Measurements from ENCODE around the gene SCAP.

SCAP gene

DNA sequence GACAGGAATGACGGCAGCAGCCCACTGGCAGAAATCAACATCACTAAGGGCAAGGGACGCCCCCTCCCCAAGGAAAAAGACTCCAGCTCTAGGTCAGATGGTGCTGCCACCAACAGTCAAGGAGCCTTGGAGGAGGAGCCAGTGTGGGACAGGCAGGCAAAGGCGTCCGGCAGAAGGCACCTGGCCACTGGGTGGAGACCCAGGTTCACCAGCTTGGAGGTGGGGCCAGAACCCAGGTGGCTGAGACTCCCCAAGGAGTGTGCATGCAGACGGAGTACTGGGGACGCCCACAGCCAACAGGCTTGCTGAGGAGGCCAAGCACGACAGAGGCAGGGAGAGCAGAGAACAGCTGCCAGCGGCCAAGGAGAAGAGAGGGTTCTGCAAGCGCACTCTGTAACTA, 59.7 kb downstream of the SCAP start:
- DNase-seq (ENCODE audit: low read depth in 1 of 2, low spot score in 1 of 2), result no peak

DNA sequence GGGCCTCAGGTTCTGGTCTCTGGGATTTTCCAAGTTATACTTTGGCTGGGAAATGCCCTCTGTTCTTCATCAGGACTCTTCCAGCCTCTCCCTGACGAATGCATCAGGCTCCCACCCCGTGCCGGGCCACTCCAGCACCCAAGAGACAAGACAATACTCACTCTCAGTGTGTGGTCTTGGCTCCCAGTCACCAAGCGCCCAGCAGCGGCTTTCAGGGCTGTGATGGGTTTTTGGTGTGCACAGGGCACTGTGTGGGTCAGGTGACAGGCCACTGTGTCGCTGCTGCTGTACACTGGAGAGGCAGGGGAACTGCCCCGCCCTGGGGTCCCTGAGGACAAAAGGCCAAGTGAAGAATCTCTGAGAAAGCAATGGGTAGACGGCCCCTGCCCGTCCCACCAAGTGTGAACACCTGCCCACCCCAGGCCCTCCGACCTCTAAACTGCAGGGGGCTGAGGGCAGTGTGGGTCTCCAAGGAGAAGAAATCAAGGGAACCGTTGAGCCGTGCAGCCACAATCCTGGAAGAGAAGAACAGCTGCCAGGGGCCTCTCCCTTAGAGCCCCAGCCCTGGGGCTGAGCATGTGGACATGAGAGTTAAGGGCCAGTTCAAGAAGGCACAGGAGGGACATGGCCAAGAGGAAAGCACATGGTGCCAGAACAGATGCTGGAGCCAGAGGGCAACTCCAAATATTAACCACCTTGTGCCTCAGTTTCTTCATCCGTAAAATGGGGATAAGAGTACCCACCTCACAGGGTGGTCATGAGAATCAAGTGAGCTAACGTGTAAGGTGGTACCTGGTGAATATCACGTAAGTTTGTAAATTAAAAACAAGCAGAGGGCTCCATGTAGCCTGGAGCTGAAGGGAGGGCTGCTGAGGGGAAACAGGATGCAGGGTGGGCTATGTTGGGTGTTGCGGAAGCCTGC, 60.8 kb downstream of the SCAP start:
- DNase-seq (ENCODE audit: low read depth in 1 of 2, low spot score in 1 of 2), result no peak

DNA sequence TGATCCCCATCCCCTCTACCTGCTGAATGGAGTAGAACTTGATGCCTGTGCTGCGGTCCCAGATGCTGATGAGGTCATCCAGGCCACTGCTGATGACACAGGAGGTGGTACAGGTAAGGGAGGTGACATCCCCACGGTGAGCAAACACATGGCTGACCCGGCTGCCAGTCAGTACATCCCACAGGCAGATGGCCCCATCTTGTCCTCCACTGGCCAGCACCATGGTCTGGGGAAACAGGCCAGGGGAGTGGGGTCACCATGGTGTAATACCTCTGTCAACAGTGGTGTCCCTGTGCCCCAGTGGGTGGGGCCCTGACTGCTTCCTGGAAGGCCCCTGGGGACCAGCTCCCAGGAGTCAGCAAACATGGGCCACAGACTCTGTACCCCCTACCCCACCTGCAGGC, 61.6 kb downstream of the SCAP start:
- no peak for DNase-seq (ENCODE audit: low read depth in 1 of 2, low spot score in 1 of 2)

DNA sequence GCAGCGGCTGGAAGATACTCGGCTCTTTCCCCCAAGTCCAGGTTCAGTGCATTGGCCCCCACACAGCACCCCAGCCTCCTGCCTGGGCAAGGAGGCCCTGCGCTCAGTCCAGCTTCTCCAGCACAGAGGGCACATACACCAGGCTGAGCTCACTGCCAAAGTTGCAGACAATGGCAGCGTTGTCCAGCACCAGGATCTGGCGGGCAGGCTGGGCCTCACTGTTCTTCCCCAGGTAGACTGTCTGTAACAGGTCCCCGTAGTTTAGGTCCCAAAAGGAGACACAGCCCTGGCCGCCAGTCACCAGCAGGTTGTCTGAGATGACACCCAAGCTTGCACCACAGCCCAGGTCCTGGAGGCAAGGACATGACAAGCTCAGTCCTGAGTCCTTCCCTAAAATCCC, 62.0 kb downstream of the SCAP start:
- DNase-seq (ENCODE audit: low read depth in 1 of 2, low spot score in 1 of 2), result no peak

DNA sequence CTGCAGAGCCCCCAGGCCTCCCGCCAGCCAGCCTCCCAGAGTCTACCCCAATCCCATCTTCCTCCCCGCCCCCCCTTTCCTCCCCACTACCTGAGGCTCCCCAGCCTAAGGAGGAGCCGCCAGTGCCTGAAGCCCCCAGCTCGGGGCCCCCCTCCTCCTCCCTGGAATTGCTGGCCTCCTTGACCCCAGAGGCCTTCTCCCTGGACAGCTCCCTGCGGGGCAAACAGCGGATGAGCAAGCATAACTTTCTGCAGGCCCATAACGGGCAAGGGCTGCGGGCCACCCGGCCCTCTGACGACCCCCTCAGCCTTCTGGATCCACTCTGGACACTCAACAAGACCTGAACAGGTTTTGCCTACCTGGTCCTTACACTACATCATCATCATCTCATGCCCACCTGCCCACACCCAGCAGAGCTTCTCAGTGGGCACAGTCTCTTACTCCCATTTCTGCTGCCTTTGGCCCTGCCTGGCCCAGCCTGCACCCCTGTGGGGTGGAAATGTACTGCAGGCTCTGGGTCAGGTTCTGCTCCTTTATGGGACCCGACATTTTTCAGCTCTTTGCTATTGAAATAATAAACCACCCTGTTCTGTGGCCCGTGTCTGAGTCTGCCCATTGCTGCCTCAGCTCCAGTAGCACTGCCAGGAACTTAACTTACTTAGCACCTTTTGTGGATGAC, 62.8 kb downstream of the SCAP start:
- DNase-seq (ENCODE audit: low read depth in 1 of 2, low spot score in 1 of 2), result no peak

DNA sequence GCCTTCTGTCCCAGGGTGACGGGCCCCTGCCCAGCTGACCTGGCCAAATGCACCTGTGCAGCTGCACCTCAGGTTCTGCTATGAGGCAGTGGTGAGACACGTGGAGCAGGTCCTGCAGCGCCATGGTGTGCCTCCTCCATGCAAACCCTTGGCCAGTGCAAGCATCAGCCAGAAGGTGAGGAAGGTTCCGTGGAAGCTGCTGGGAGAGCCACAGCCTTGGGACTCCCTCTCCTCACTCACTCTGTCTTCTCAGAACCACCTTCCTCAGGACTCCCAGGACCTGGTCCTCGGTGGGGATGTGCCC, 63.3 kb downstream of the SCAP start:
- no peak for DNase-seq (ENCODE audit: low read depth in 1 of 2, low spot score in 1 of 2)

DNA sequence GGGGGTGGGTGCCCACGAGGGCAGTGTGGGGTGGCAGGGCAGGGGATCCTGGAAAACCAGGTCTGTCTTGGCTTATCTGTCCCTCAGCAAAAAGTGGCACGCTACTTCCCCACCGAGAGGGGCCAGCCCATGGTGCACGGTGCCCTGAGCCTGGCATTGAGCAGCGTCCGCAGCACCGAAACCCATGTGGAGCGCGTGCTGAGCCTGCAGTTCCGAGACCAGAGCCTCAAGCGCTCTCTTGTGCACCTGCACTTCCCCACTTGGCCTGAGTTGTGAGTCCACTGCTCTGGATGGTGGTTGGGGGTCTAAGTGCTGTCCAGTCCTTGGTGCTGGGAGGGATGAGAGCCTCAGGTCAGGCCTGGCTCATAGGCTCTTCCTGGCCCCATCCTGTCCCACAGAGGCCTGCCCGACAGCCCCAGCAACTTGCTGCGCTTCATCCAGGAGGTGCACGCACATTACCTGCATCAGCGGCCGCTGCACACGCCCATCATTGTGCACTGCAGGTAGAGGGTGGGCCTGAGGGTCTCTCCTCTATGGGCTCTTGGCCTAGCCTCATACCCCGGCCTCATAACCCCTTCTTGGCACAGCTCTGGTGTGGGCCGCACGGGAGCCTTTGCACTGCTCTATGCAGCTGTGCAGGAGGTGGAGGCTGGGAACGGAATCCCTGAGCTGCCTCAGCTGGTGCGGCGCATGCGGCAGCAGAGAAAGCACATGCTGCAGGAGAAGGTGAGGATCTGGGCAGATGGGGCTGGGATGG, 63.9 kb downstream of the SCAP start:
- DNase-seq (ENCODE audit: low read depth in 1 of 2, low spot score in 1 of 2), result no peak

DNA sequence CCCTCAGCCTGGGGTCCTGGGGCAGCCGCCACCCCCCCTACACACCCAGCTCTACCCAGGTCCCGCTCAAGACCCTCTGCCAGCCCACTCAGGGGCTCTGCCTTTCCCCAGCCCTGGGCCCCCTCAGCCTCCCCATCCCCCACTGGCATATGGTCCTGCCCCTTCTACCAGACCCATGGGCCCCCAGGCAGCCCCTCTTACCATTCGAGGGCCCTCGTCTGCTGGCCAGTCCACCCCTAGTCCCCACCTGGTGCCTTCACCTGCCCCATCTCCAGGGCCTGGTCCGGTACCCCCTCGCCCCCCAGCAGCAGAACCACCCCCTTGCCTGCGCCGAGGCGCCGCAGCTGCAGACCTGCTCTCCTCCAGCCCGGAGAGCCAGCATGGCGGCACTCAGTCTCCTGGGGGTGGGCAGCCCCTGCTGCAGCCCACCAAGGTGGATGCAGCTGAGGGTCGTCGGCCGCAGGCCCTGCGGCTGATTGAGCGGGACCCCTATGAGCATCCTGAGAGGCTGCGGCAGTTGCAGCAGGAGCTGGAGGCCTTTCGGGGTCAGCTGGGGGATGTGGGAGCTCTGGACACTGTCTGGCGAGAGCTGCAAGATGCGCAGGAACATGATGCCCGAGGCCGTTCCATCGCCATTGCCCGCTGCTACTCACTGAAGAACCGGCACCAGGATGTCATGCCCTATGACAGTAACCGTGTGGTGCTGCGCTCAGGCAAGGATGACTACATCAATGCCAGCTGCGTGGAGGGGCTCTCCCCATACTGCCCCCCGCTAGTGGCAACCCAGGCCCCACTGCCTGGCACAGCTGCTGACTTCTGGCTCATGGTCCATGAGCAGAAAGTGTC, 64.7 kb downstream of the SCAP start:
- no peak for DNase-seq (ENCODE audit: low read depth in 1 of 2, low spot score in 1 of 2)

DNA sequence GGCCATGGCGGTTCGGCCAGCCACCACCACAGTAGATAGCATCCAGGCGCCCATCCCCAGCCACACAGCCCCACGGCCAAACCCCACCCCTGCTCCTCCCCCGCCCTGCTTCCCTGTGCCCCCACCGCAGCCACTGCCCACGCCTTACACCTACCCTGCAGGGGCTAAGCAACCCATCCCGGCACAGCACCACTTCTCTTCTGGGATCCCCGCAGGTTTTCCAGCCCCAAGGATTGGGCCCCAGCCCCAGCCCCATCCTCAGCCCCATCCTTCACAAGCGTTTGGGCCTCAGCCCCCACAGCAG, 65.4 kb downstream of the SCAP start:
- DNase-seq (ENCODE audit: low read depth in 1 of 2, low spot score in 1 of 2), result no peak

DNA sequence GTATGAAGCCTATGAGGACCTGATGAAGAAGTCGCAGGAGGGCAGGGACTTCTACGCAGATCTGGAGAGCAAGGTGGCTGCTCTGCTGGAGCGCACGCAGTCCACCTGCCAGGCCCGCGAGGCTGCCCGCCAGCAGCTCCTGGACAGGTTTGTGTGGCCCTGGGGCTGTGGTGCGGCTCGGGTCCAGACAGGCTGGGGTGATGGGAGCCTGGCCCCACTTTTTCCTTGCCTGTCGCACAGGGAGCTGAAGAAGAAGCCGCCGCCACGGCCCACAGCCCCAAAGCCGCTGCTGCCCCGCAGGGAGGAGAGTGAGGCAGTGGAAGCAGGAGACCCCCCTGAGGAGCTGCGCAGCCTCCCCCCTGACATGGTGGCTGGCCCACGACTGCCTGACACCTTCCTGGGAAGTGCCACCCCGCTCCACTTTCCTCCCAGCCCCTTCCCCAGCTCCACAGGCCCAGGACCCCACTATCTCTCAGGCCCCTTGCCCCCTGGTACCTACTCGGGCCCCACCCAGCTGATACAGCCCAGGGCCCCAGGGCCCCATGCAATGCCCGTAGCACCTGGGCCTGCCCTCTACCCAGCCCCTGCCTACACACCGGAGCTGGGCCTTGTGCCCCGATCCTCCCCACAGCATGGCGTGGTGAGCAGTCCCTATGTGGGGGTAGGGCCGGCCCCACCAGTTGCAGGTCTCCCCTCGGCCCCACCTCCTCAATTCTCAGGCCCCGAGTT, 65.9 kb downstream of the SCAP start:
- DNase-seq (ENCODE audit: low read depth in 1 of 2, low spot score in 1 of 2), result no peak

DNA sequence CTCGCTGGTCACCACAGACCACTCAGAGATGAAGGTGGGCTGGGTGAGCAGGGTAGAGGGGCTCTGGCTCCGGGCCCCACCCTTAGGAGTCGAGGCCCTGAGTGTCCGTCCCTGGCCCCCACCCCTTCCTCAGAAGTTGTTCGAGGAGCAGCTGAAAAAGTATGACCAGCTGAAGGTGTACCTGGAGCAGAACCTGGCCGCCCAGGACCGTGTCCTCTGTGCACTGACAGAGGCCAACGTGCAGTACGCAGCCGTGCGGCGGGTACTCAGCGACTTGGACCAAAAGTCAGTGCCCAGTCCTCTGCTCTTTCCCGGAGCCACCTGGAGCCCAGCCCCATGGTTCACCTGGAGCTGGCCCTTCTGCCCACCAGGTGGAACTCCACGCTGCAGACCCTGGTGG, 66.5 kb downstream of the SCAP start:
- no peak for DNase-seq (ENCODE audit: low read depth in 1 of 2, low spot score in 1 of 2)

DNA sequence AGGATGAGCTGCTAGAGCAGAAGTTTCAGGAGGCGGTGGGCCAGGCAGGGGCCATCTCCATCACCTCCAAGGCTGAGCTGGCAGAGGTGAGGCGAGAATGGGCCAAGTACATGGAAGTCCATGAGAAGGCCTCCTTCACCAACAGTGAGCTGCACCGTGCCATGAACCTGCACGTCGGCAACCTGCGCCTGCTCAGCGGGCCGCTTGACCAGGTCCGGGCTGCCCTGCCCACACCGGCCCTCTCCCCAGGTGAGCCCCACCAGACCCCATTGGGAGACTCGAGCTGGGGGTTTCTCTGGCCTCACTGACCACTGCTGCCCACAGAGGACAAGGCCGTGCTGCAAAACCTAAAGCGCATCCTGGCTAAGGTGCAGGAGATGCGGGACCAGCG, 66.9 kb downstream of the SCAP start:
- no peak for DNase-seq (ENCODE audit: low read depth in 1 of 2, low spot score in 1 of 2)

DNA sequence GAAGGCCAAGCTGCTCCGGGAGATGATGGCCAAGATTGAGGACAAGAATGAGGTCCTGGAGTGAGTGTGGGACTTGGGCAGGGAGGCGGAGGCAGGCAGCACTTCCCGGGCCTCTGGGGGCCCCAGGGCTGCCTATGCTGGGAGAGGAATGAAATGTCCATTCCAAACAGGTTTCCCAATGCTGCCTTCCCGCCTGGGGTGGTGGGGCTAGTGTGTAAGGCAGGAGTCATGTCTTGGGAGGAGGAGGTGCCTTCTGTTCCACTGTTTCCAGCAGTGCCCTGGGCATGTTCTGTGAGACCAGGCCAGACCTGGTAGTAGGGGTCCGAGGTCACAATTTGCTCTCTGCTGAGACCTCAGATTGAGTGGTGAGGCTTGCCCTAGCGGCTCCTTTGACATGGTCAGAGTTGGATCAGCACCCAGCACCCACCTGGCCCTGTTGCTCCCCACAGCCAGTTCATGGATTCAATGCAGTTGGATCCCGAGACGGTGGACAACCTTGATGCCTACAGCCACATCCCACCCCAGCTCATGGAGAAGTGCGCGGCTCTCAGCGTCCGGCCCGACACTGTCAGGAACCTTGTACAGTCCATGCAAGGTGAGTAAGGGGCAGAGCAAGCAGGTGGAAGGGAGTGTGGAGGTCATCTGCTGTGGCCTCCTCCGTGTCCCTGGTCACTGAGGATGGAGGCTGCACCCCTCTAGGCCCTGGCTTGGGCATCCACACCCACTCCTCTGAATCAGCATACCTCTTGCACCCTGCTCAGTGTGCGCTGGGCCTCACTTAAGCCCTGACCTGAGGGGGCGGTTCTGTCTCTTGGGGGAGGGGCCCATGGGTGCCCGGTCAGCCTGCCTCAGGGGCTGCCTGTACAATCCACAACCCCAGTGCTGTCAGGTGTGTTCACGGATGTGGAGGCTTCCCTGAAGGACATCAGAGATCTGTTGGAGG, 67.6 kb downstream of the SCAP start:
- no peak for DNase-seq (ENCODE audit: low read depth in 1 of 2, low spot score in 1 of 2)

DNA sequence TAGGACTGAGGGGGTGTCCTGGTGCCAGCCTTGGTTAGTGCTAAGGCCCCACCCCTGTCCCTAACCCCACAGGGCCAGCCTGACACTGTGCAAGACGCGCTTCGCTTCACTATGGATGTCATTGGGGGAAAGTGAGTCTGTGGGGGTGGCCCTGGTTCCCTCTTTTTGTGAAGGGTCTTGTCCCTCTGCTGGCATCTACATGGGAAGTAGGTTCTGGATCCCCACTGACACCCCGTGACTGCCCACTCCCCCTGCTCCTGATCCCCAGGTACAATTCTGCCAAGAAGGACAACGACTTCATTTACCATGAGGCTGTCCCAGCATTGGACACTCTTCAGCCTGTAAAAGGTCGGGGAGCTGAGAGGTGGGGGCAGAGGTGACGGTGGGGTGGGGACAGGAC, 68.5 kb downstream of the SCAP start:
- DNase-seq (ENCODE audit: low read depth in 1 of 2, low spot score in 1 of 2), result no peak

DNA sequence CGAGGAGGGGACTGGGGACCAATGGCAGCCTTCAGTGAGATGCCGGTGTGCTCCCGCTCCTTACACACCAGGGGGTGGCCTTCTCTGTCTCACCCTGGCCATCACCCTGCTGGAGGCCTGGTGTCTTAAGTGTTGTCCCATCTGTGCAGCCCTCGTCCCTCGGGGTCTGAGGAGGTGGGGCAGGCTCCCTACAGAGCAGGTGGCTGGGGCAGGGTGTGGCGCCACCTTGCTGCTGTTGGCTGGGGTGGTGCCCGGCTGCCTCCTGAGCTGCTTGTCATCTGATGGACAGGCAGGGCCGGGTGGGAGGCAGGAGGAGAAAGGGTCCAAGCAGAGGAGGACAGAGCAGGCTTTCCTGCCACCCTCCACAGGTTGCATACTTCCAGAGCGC, 69.0 kb downstream of the SCAP start:
- DNase-seq (ENCODE audit: low read depth in 1 of 2, low spot score in 1 of 2), result no peak

DNA sequence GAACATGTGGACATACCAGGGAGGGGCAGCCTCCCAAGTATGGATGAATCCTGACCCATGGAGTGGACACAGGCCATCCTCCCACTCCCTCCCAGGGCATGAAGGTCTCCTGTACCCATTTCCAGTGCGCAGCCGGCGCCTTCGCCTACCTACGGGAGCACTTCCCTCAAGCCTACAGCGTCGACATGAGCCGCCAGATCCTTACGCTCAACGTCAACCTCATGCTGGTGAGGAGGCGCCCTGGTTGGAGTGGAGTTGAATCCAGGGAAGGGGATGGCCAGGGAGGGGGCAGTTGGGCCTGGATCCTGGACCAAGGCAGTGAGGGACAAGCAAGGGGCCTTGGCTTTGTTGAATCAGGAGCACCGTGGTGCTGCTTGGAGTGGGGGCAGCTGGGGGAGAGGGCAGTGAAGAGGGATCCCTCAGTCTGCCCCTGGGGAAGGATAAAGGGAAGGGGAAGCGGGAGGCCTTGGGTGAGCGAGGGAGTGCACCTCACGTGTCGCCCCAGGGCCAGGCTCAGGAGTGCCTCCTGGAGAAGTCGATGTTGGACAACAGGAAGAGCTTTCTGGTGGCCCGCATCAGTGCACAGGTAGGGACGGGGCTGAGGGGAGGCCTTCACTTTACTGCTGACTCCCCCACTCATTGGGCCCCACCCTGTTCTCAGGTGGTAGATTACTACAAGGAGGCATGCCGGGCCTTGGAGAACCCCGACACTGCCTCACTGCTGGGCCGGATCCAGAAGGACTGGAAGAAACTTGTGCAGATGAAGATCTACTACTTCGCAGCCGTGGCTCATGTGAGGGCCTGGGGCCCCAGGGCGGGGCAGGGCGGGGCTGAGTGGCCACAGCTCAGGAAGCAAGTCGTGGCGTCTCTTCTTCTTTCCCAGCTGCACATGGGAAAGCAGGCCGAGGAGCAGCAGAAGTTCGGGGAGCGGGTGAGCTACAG, 69.7 kb downstream of the SCAP start:
- DNase-seq (ENCODE audit: low read depth in 1 of 2, low spot score in 1 of 2), result no peak

DNA sequence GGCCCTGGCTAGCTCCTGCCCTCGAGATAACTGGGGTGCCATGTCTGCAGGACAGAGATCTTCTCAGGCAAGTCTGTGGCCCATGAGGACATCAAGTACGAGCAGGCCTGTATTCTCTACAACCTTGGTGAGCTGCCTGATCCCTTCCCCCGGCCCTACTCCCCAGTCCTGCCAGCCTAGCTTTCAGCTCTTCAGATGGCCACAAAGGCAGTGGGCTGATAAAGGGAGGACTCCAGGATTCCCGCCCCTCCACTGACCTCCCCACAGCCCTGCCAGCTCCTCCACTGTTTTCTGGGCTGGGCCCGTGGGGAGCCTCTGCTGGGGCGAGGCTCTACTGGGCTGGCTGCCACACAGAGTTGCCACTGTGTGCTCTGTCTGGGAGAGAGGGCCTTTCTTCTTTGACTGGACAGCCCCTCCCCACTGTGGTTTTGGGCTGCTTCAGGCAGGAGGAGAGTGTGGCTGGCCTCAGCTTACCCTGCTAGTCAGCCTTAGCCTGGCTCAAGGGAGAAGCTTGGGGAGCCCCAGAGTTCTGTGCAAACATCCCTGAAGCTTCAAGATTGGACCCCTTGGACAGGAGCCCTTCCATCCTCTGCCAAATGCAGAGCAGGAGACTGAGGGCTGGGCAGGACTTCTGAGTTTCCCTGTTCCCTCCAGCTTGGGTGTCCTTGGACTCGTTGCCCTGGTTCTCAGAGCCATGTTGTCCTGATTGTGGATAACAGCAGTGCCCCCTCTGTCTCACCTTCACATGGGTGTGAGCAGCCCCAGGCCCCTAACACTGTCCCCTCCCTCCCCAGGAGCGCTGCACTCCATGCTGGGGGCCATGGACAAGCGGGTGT, 70.6 kb downstream of the SCAP start:
- no peak for DNase-seq (ENCODE audit: low read depth in 1 of 2, low spot score in 1 of 2)

DNA sequence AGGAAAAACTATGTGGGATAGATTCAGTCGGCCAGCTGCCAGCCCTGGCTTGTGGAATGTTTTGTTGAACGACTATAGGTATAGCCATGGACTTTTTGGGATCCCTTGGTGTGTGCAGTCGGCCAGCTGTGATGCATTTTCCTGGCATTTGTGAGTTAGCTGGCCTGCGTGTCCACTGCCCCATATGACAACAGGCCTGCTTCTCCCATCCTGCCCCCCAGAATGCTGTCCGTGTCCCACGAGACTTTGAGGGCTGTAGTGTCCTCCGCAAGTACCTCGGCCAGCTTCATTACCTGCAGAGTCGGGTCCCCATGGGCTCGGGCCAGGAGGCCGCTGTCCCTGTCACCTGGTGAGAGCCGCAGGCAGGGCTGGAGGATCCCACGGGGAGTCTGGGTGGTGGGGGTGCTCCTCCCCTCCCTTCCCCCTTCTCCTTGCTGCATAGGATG, 71.3 kb downstream of the SCAP start:
- no peak for DNase-seq (ENCODE audit: low read depth in 1 of 2, low spot score in 1 of 2)

Data from activated CD4-positive, alpha-beta T cell treated with anti-CD3 and anti-CD28 coated beads, Interleukin-2, amount 50 U/mL, for 24 hours (primary cell).